GM19372 (cell line): ENCODE measurements around the gene TMIE.
"Not testable (repeated sequence)": the region's sequence is repeated elsewhere in the genome, so short reads cannot be mapped to it uniquely, and the experiment has no call there.

Experiments used
- ATAC-seq: cut with Tn5 transposase; IDR thresholded peaks from one replicate; pipeline ENCODE4 v1.9.1; 2021; ENCODE audit warnings: mild to moderate bottlenecking, low read depth, moderate library complexity; ENCODE audit not compliant: unreplicated experiment

The TMIE gene

GRCh38 chr3:46719044-46719565 lies 17.9 kb downstream of the TMIE start:
- ATAC-seq: no peak

- ATAC-seq: no peak
Measured at GRCh38 chr3:46719735-46720271, 18.6 kb downstream of the TMIE start.

- no peak for ATAC-seq
Measured at GRCh38 chr3:46721009-46721408, 19.8 kb downstream of the TMIE start.

GRCh38 chr3:46722443-46722842 lies 21.3 kb downstream of the TMIE start:
- no peak for ATAC-seq

- no peak for ATAC-seq
Measured at GRCh38 chr3:46724424-46724823, 23.2 kb downstream of the TMIE start.

GRCh38 chr3:46725621-46726314 lies 24.6 kb downstream of the TMIE start:
- no peak for ATAC-seq

GRCh38 chr3:46729038-46729437 lies 27.8 kb downstream of the TMIE start:
- no peak for ATAC-seq

GRCh38 chr3:46730819-46731218 lies 29.6 kb downstream of the TMIE start:
- no peak for ATAC-seq

- no peak for ATAC-seq
Measured at GRCh38 chr3:46731795-46732194, 30.6 kb downstream of the TMIE start.

- ATAC-seq: no peak
Measured at GRCh38 chr3:46733026-46733800, 32.0 kb downstream of the TMIE start.

- ATAC-seq: no peak
Measured at GRCh38 chr3:46734773-46735172, 33.6 kb downstream of the TMIE start.

GRCh38 chr3:46736006-46736872 lies 35.0 kb downstream of the TMIE start:
- no peak for ATAC-seq

- ATAC-seq: no peak
Measured at GRCh38 chr3:46737329-46737731, 36.1 kb downstream of the TMIE start.

- not testable (repeated sequence) for ATAC-seq
Measured at GRCh38 chr3:46739565-46739964, 38.4 kb downstream of the TMIE start.

GRCh38 chr3:46742992-46743585 lies 41.9 kb downstream of the TMIE start:
- ATAC-seq: no peak

- no peak for ATAC-seq
Measured at GRCh38 chr3:46746711-46747110, 45.5 kb downstream of the TMIE start.

- ATAC-seq: no peak
Measured at GRCh38 chr3:46748170-46748569, 47.0 kb downstream of the TMIE start.

- ATAC-seq: no peak
Measured at GRCh38 chr3:46749129-46749528, 47.9 kb downstream of the TMIE start.

GRCh38 chr3:46750555-46751038 lies 49.4 kb downstream of the TMIE start:
- ATAC-seq: no peak

GRCh38 chr3:46753127-46753526 lies 51.9 kb downstream of the TMIE start:
- ATAC-seq: not testable (repeated sequence)
